PC-3 (cell line): ENCODE results near the gene SLC17A2.

Source experiments
- EZH2phosphoT487 ChIP-seq: fragments of 300-600 bp; sonication (generic); IDR thresholded peaks from 2 replicates; pipeline ENCODE4 v1.6.1; 2018; ENCODE audit warnings: mild to moderate bottlenecking, antibody characterized with exemption, low read length, borderline replicate concordance
- TF ChIP-seq, protein P1 (sequence below): fragments of 300-600 bp; sonication (generic); conservative IDR thresholded peaks from 2 replicates; pipeline ENCODE4 v1.5.1; 2017; ENCODE audit warnings: antibody characterized with exemption, low read depth, mild to moderate bottlenecking, low read length

GRCh38 chr6:25972128-25972527 is 41.6 kb upstream of the SLC17A2 start:
- TF ChIP-seq, protein P1, sequence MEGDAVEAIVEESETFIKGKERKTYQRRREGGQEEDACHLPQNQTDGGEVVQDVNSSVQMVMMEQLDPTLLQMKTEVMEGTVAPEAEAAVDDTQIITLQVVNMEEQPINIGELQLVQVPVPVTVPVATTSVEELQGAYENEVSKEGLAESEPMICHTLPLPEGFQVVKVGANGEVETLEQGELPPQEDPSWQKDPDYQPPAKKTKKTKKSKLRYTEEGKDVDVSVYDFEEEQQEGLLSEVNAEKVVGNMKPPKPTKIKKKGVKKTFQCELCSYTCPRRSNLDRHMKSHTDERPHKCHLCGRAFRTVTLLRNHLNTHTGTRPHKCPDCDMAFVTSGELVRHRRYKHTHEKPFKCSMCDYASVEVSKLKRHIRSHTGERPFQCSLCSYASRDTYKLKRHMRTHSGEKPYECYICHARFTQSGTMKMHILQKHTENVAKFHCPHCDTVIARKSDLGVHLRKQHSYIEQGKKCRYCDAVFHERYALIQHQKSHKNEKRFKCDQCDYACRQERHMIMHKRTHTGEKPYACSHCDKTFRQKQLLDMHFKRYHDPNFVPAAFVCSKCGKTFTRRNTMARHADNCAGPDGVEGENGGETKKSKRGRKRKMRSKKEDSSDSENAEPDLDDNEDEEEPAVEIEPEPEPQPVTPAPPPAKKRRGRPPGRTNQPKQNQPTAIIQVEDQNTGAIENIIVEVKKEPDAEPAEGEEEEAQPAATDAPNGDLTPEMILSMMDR = no peak
- TF ChIP-seq EZH2phosphoT487 = no peak
